HG03139 (cell line): ENCODE data around the gene SLC12A8.

ENCODE experiments used
- ATAC-seq: cut with Tn5 transposase; IDR thresholded peaks from one replicate; pipeline ENCODE4 v1.9.1; 2021; ENCODE audit not compliant: unreplicated experiment

Gene SLC12A8

GRCh38 chr3:125140818-125141595 lies 71.5 kb downstream of the SLC12A8 start:
- ATAC-seq = peak; percentile 7

GRCh38 chr3:125140011-125140817 lies 72.3 kb downstream of the SLC12A8 start:
- ATAC-seq = no peak

DNA sequence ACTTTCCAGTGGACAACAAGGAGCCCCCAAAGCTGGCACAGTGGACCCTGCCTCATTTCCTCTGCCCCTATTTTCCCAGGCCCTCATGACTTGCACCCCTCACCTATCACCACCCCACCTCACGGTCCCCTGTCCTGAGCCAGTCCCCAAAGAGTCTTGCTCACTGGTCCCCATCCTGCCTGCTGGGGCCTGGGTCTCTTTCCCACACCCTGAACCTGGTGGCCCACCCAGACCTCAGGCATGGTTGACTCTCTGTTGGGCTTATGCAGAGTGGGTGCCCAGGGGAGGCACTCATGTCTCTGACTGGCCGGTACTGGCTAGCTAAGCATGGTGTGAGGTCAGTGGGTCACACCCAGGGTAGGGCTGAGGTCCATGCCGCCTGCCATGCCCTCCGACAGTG lies 73.2 kb downstream of the SLC12A8 start:
- no peak for ATAC-seq

- ATAC-seq = no peak
Observed at GRCh38 chr3:125137358-125138033, 75.1 kb downstream of the SLC12A8 start.

DNA sequence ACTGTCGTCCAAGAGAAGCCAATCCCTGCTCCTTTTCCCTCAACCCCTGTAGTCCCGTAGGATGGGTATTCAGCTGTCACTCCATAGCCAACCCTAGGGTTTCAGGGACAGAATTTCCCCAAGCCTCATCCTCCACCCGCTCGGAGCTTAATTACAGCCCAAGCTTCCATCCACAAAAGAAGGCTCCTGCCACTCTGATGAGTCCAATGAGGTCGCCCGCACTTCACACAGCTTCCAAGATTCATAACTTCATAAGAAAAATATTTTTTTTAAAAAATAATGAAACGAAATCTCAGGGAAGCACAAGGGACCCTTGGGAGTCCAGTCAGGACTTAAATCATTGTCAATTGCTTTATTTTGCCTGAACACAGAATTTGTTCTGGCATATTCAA lies 75.6 kb downstream of the SLC12A8 start:
- ATAC-seq = no peak

- no peak for ATAC-seq
Observed at GRCh38 chr3:125136515-125136914, 76.0 kb downstream of the SLC12A8 start.

DNA sequence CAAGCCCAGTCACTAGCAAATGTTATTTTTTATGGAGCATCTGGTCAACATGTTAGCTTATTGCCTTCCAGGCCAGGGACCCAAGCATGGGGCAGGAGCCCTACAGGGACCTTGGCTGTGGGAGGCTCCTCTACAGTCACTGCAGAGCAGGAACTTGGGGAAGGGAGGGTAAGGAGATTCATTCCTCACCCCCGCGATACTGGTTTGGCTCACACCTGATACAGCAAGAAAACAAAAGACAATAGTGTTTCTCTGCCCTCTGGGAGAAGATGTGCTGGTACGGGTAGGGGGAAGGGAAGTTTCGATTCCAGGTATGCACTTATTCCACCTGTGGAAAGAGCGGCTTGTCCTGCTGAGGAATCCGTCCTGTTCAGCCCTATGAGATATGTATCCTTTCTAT lies 77.6 kb downstream of the SLC12A8 start:
- ATAC-seq = no peak

DNA sequence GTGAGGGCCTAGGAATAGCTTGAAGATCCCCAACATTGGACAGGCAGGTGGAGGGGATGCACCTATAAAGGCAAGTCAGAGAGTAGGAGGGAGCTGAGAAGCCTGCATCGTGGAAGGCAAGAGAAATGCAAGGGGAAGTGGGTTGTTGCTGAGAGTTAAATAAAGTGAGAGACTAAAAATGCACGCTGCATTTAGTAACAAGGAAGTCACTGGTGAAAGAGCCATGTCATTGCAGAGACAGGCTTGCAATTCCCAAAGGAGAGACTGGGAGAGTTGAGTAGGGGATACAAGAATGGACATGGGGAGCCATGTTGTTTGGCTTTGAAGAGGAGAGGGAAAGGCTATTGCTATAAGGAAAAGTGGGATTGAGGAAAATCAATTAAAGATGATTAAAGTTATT lies 79.7 kb downstream of the SLC12A8 start:
- ATAC-seq = no peak

- ATAC-seq = no peak
Observed at GRCh38 chr3:125129512-125129997, 83.0 kb downstream of the SLC12A8 start.

GRCh38 chr3:125128861-125129501 lies 83.6 kb downstream of the SLC12A8 start:
- no peak for ATAC-seq

DNA sequence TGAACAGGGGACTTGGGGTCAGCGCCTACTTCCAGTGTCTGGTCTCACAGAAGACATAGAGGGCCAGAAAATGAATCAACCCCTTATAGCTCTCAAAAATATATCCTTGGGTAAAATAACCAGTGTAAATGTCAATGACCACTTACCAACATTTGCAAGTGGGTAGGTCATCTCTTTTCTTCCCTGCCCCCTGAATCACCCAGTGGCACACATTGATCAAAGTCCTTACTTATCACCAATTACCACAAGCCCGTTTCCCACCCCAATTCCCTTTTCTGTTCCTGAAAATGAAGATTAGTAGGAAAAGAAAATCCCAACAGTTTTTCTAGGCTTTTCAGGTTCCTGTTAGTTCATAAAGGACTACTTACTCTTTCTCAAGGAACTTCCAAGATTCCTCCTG lies 86.2 kb downstream of the SLC12A8 start:
- no peak for ATAC-seq

- ATAC-seq = no peak
Observed at GRCh38 chr3:125125821-125126245, 86.7 kb downstream of the SLC12A8 start.

GRCh38 chr3:125123451-125124305 lies 88.9 kb downstream of the SLC12A8 start:
- ATAC-seq = no peak

- ATAC-seq = no peak
Observed at GRCh38 chr3:125121246-125122010, 91.1 kb downstream of the SLC12A8 start.

DNA sequence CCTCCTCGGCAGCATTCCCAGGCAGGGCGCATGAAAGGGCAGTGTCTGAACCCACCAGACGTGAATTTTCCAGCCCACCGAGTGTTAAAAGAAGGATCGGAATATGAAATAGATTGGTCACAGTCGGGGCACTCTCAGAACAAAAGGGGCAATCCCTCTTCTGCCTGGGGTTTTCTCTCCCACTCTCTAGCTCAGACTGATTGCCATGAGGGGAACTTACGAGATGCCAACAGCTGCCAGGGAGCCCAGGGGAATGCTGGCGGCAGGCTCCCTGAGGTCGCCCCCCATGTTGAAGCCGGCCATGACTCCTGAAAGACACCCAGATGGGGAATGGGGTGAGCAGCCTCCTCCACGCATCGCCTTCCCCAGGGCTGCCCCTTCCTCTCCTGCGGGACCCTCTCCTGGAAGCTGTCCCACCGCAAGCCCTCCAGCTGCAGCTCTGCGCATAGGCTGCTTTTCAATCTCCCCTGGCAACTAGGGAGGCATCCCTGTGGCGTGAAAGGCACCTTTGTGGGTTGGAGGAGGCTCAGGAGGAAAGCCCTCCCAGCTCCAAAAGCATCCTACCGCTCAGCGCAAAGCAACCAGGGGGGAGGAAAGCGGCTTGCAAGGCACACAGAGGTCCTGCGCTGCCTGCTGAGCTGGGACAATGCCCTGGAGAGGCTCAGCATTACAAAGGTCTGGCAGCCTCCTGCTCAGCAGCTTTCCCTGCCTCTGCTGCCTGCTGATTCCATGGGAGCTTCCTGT lies 92.0 kb downstream of the SLC12A8 start:
- ATAC-seq = no peak

DNA sequence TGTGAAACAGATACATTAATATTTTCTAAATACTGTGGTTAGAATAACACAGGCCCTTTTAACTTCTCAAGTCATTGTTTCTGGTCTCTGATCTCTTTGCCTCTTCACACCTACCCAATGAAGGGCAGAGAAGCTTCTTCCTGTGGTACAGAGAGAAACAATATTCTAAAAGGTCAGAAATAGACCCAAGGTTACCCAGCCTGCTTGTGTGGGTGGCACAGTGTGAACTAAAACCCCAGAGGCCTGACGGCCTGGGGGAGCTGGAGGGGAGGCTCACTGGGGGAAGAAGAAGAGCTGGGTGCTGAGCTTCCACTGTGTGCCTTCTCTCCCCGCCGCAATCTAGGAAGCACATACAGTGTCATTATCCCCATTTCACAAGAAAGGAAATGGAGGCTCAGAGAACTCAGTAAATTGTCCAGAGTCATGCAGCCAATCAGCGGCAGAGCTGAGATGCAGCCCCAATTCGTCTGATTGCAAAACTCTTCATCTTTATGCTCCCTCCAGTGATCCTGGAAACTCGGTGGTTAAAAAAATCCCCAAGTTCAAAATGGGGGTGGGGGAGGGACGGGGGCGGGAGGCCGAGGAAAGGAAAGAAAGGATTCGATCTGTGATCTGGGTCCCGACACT lies 92.7 kb downstream of the SLC12A8 start:
- ATAC-seq = peak; percentile 42

DNA sequence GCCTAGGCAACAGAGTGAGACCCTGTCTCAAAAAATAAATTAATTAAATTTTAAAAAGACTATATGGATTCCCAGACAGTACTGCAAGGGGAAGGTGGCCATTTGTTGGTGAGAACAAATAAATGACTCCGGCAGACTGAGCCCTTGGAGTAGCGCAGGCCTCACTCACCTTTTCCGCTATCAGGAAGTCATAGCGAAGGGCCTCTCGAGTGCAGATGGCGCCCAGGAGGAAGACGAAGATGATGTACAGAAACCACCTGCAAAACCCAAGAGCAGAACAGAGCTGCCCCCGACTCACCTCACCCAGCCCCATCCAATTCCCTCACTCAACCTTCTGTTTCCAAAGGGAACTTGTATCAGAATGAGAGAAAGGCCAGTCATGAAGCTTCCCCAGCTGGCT lies 93.9 kb downstream of the SLC12A8 start:
- ATAC-seq = no peak

DNA sequence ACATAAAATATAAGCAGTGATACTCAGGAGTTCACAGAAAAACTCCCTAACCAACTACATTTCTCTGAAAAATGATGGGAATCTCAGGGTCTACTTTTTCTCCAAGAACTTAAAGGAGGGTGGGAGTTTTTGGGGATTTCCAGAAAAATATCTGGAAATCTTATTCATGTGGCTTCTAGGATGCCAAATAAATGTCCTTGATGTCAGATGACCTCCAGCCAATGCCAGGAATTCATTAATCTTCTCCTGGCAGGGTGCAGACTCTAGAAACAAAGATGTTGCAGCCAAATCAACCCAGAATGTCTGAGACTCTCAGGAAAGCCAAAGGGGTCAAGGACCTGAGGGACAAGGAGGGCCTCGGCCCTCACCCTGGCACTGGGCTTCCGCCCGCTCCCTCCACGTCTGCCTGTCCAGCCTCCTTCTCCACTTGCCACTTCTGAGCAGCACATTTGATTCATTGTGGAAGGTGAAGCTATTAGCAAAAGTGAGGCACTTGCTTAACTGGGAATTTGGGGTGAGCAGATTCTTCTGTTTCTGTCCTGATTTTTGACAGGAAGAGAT lies 94.8 kb downstream of the SLC12A8 start:
- ATAC-seq = no peak
